NCI-H446 treated with DMSO at 0.1 percent for 48 hours (cell line): ENCODE data around the gene EEF1AKMT1.
"Not testable (repeated sequence)": the region's sequence is repeated elsewhere in the genome, so short reads cannot be mapped to it uniquely, and the experiment has no call there.

Experiments used
- DNase-seq: peaks from one replicate; lab custom pipeline; 2025; lab: John Stamatoyannopoulos, UW

EEF1AKMT1 gene

DNA sequence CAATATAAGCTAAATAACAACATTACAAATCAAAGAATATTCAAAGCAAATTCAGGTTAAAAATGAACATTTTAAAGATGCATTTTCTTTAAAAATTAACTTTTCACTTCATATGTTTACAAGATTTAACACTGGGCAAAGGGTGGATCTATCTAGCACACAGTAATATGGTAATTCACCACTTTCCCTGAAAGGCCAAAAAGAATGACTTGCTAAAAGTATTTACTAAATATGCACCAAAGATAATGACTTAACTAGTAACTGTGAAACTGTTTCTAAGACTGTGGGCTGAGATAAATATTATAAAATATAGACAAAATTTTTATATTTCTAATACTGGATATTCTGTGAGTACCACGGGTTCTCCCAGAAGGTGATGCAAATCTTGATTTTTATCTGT, 4.5 kb upstream of the EEF1AKMT1 start:
- DNase-seq, result no peak

DNA sequence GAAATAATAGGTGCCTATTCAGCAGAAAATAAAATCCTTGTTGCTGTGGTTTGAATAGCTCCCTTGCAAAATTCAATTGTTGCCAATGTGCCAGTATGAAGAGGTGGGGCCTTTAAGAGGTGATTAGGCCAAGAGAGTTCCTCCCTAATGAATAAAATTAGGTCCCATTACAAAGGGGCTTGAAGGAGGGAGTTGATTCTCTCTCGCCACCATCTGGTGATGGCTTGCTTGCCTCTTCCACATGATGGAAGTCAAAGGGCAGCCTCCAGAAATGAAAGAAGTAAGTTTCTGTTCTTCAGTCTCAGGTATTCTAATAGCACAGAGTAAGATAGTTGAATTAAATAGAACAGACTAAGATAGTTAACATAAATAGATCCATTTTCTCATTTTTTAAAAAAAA, 3.0 kb upstream of the EEF1AKMT1 start:
- no peak for DNase-seq

DNA sequence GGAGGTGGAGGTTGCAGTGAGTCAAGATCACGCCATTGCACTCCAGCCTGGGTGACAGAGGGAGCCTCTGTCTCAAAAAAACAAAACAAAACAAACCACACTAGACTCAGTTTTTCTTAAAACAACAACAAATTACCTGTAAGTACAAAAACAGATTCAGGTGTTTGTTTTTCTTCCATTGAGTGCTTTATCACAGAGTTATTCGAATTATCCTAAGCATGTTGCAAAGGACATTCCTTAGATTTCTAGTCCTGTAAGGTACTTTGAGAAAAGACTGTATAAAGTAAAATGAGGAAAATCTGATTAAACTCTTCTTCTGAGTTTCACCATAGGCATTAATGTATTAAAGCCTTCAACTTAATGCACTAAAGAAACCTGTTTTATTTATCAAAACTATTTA, 2.2 kb upstream of the EEF1AKMT1 start:
- DNase-seq, result no peak

DNA sequence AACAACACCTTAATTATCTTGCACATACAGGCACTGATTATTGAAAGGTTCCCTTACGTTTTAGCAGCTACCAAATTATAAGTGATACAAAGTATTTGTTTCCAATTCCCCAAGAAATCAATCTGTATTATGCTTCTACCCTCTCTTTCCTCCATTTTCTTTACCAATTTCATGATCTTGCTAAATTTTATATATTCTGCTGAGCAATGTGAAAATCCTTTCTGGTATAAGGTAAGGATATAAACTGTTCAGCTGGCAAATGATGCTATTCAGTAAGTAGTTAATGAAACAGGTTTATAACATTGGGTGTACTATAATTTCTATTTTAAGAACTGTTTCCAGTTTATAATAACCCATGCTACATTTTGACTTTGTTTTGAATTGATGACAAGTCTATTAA, 985 bp upstream of the EEF1AKMT1 start:
- no peak for DNase-seq

DNA sequence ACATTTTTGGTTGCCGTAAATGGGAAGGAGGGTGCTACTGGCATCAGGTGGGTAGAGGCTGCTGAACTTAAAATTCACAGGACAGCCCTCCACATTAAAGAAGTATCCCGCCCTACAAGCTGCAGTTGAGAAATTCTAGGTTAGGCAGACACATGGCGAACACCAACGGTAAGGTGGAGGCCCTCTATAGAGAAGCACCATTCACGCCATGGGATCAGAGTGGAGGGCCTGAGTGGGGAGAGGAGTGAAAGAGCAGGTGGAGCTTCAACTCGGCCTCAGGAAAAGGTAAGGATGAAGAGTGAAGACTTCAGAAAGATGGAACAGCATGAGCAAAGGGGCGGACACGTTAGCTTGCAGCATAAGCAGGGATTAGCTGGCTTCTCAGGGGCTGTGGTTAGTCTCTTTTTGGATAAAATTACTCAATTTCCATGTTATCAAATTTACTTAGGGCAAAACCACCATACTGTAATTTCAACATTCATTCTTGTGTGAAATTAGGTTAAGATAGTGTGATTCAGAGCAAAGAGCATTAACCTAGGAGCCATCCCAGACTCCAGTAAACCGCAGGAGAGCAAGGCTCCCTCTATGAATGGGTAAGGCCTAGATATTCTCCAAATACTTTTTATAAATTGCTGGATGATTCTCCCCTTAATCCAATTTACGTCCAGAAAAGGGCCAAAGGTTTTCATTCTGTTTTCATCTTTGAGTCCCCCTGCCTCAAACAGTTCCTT, 1.2 kb downstream of the EEF1AKMT1 start:
- DNase-seq, result no peak

DNA sequence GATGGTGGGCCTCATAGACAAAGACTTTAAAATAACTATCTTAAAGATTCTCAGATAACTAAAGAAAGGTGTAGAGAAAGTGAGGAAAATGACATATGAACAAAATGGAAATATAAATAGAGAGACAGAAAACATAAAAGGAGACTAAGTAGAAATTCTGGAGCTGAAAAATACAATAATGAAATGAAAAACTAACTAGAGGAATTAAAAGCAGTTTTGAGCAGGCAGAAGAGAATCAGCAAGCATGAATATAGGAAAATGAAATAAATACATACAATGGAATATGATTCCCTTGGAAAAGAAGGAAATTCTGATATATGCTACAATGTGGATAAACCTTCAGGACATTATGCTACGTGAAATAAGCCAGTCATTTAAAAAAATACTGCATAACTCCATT, 3.9 kb downstream of the EEF1AKMT1 start:
- DNase-seq, result no peak

DNA sequence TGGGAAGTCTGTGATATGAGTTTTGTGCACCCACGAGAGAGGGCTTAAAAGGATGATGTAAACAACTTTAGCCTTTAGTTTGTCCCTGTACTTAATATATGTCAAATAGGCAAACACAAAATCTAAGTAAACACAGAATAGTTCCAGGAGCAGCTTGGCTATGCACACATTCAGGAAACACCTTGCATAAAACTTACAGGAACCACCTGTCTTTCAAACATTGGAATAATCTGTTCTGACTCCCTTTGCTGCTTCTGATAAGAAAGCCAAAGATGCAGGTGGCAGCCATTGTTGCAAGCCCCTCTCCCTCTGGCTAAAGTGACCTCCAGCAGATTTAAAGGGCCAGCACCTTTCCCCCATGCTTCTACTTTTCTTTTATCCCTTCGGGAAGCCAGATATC, 4.7 kb downstream of the EEF1AKMT1 start:
- no peak for DNase-seq

DNA sequence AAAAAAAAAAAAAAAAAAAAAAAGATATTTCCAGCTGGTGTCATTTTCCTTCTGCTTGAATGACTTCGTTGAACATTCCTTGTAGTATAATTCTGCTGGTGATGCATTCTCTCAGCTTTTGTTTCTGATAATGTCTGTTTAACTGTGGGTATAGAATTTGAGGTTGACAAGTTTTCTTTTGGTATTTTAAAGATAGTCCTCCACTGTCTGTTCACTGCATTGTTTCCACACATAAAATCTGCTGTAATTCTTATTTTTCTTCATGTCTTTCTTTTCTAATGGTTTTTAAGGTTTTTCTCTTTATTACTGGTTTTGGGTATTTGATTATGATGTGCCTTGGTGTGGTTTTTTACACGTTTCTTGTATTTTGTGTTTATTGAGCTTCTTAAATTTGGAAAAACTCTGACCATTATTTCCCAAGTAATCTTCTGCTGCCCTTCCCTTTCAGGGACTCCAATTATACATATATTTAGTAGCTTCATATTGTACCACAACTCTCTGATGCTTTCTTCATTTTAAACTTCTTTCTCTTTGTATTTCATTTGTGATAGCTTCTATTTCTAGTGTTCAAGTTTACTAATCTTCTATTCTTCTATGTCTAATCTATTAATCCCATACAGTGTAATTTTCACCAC, 6.3 kb downstream of the EEF1AKMT1 start:
- no peak for DNase-seq

DNA sequence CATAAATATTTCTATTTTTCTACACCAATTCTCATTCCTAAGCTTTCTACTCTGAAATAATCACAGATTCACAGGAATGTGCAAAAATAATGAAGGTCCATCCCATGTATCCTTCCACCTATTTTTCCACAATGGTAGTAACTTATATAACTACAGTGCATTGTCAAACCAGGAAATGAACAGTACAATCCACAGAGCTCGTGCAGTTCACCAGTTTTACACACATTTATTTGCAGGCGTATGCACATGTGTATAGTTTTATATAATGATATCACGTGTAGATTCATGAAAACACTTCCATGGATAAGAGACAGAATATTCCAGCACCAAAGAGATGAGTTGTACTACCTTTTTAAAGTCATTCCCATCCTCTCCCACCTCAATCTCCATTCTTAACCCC, 12.9 kb downstream of the EEF1AKMT1 start:
- DNase-seq, result no peak

DNA sequence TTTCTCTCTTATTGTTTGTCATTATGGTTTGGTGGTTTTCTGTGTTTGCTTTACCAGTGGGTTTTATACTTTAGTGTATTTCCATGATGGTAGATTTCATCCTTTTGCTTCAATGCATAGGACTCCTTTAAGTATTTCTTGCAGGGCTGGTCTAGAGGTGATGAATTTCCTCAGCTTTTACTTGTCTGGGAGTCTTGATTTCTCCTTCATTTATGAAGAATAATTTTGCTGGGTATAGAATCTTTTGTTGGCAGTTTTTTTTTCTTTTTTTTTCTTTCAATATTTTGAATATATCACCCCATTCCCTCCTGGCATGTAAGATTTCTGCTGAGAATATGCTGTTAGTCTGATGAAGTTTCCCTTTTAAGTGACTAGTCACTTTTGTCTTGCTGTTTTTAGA, 19.8 kb downstream of the EEF1AKMT1 start:
- no peak for DNase-seq

DNA sequence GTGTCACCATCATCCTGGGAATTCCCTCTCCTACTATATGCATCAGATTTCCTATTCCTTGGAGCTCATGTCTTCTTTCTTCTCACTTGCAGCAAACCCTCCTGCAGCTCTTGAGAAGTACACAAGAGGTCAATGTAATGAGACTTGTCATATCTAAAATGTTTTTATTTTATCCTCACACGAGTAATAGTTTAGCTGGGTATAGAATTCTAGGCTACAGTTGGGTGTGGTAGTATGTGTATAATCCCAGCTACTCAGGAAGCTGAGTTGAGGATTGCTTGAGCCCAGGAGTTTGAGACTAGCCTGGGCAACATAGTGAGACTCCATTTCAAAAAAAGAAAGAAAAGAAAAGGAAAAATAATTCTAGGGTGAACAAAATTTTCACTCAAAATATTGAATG, 24.4 kb downstream of the EEF1AKMT1 start:
- DNase-seq, result no peak

DNA sequence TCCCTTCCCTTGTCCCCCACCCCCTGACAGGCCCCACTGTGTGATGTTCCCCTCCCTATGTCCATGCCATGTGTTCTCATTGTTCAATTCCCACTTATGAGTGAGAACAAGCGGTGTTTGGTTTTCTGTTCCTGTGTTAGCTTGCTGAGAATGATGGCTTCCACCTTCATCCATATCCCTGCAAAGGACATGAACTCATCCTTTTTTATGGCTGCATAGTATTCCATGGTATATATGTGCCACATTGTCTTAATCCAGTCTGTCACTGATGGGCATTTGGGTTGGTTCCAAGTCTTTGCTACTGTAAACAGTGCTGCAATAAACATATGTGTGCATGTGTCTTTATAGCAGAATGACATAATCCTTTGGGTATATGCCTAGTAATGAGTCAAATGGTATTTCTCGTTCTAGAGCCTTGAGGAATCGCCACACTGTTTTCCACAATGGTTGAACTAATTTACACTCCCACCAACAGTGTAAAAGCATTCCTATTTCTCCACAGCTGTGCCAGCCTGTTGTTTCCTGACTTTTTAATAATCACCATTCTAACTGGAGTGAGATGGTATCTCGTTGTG, 29.8 kb downstream of the EEF1AKMT1 start:
- DNase-seq, result not testable (repeated sequence)

DNA sequence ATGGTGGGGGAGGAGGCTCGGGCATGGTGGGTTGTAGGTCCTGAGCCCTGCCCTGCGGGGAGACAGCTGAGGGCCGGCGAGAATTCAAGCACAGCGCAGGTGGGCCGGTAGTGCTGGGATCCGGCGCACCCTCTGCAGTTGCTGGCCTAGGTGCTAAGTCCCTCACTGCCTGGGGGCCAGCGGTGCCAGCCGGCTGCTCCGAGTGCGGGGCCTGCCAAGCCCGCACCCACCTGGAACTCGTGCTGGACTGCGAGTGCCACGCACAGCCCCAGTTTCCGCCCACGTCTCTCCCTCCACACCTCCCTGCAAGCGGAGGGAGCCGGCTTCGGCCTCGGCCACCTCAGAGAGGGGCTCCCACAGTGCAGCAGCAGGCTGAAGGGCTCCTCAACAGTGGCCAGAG, 33.7 kb downstream of the EEF1AKMT1 start:
- no peak for DNase-seq

DNA sequence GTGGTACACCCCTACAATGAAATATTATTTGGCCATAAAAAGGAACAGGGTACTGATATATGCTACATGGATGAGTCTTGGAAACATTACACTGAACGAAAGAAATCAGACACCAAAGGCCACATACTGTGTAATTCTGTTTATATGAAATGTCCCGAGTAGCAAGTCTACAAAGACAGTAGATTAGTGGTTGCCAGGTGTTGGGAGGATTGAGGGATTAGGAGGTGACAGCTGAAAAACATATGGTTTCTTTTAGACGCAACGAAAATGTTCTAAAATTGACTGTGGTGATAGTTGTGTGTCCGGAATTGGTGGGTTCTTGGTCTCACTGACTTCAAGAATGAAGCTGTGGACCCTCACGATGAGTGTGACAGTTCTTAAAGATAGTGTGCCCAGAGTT, 35.1 kb downstream of the EEF1AKMT1 start:
- no peak for DNase-seq

DNA sequence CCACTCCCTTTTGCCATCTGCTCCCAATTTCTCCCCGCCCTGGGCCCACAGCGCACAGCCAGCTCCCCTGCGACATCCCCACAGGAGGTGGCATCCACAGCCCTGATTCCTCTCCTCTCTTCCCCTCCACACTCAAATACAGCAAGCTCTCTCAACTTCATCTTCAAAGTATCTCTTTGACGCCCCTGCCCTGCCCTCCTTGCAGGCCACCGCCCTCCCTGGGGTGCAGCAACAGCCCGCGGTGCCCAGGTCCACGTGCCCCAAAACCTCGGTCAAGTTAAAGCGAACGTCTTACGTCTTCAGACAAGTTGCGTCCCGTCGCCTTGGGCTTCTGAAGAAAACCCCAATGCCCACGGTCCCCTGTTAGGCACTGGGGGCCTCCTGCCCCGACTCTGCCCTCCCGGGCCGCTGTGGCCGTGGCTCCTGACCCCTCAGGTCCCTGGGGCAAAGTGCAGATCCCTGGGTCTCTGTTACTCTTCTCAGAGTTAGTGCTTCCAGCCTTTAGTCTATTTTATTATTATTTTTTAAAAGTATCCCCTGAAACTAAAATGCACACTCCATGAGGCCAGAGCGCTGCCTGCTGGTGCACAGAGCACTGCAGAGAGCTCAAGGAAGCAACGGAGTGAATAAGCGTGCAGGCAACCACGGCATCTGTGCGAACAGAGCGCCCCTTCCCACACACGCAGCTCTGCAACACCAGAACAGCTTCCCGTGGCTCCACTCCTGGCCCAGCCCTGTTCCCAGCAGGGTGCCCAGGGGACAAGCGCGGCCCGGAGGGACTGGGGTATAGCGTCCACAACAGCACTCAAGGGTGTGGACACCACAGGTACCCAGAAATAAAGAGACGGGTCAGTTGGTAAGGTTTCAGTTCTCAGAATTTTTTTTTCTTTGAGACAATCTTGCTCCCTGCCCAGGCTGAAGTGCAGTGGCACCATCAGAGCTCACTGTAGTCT, 43.9 kb downstream of the EEF1AKMT1 start:
- DNase-seq, result no peak

DNA sequence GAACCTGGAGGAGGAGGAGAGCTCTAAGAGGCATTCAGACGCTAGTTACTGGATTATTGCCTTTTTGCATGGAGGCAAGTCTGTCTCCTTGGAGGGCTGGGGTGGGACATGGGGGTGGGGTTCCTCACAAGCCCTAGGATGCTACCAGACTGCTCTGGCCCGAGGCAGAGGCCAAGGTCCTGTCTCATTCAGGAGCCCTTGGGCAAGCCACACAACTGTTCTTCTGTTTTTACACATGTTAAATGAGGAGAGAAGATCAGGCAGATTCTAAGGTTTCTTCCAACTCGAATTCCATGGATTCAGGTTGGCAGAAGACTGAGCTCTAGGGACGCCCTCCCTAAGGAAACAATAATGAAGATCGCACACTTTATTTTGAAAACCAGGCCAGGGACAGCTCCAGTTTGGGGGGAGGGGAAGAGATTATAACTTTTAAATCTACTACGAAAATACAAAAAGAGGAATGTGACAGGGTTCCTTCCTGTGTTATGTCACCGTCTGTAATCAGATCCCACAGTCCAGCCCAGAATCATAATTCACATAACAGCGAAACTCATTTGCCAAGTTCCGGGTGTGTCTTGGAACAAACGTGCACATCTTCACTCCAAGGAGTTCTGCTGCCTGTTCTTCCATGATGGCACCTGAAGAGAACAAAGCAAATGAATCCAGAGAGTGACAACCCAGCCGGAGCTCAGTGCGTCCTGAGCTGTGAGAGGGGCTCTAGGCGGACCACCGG, 45.0 kb downstream of the EEF1AKMT1 start:
- no peak for DNase-seq

DNA sequence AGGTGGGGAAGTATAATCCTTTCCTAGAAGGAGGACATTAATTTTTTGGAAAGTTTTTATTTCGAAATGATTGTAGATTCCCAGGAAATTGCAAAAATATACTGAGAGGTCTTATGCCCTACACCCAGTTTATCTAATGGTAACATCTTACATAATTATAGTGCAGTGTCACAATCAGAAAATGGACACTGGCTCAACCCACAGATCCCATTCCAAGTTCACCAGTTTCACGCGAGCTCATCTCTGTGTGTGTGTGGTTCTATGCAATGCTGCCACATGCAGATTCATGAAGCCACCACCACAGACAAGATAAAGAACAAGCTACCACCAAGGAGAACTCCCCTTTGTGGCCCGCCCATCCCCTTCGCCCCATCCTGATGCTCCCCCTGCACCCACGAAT, 45.9 kb downstream of the EEF1AKMT1 start:
- no peak for DNase-seq

DNA sequence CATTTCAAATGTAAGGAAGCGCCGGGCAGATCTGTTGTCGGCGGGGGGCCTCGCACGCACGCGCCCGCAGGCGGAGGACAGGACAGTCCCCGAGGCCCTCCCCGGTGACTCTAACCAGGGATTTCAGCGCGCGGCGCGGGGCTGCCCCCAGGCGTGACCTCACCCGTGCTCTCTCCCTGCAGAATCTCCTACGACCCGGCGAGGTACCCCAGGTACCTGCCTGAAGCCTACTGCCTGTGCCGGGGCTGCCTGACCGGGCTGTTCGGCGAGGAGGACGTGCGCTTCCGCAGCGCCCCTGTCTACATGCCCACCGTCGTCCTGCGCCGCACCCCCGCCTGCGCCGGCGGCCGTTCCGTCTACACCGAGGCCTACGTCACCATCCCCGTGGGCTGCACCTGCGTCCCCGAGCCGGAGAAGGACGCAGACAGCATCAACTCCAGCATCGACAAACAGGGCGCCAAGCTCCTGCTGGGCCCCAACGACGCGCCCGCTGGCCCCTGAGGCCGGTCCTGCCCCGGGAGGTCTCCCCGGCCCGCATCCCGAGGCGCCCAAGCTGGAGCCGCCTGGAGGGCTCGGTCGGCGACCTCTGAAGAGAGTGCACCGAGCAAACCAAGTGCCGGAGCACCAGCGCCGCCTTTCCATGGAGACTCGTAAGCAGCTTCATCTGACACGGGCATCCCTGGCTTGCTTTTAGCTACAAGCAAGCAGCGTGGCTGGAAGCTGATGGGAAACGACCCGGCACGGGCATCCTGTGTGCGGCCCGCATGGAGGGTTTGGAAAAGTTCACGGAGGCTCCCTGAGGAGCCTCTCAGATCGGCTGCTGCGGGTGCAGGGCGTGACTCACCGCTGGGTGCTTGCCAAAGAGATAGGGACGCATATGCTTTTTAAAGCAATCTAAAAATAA, 52.1 kb downstream of the EEF1AKMT1 start:
- no peak for DNase-seq

DNA sequence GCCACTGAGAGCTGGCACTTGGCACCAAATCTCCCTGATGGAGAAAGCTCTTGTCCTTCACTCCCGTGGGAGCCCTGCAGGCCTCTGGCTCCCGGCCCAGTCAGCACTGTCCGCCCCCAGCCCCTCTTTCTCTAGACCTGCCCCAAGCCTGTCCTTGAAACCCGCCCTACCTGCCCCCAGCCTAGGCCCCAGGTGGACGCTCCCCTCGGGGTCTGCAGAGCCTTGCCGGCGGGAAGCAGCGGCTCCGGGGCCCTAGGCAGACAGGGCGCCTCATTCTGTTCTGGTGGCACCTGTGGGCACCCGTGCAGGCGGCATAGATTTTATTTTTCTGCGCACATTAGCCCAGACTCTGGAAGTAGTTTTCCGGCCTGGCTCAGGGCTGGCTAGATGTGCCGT, 52.7 kb downstream of the EEF1AKMT1 start:
- no peak for DNase-seq

DNA sequence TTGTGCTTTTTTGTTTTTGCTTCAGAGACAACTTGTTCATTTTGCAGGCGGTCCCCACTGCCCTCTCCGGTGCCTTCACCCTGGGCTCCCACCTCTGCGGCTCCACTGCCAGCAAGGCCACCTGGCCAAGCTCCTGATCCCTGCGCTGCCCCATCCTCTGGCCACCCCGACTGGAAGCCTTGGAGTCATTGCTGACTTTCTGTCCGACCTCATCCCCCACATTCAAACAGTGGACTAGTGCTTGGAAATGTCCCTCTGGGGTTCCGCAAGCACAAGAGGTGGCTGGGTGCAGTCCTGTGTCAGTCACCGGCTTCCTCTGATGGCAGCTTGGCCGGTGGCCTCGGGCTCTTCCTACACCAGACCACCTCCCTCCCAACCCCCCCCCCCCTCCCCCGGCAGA, 53.3 kb downstream of the EEF1AKMT1 start:
- no peak for DNase-seq

DNA sequence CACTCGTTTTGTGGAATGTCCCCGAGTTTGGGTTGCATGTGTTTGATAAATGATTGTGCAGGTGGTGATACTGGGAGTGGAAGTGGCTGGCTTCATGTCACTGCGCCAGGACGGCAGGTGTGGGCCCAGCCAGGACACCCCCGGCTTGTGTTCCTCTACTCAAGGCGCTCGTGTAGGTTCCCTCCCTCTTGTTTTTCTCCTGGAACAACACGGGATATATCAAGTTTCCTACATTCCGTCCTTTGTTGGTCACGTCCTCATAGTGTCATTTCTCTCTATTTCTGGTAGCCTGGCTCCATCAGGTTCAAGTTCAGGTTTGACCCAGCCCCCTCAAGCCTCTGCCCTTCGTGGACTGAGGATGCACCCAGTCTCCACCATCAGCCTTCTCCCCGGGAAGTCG, 54.0 kb downstream of the EEF1AKMT1 start:
- DNase-seq, result no peak
